ENCODE measurements around the gene RPL41. TPM values are rescaled to one million over a fixed set of nuclear protein-coding genes. Genes with fewer than 3 reads are reported as not detected.

The RPL41 gene
- polyA plus RNA-seq (2012; rRNA removed): 11,334 and 12,464 TPM in 2 replicates
- 13,670 and 22,985 TPM in 2 replicates for polyA plus RNA-seq (2012; cell fraction: cytosol; rRNA removed)
- 3,083 and 6,187 TPM in 2 replicates for polyA plus RNA-seq (2012; cell fraction: nucleus; rRNA removed)

- Histone ChIP-seq H2AFZ (ENCODE audit: low read depth) (peak within 1 kb of the TSS; percentile 96), H3K36me3 (replicated peaks in 1 of 2; ENCODE audit: control insufficient read depth in 1 of 2, insufficient read depth in 2 of 2, low read length in 1 of 2) (peaks cover 28 to 40% of the 10 kb centered on the region in 2 experiments), H3K27me3 (ENCODE audit: insufficient read depth) (no peaks in the 10 kb centered on the region), H3K4me2 (peak within 1 kb of the TSS; percentile 93), H4K20me1 (ENCODE audit: insufficient read depth) (peaks cover 3% of the 10 kb centered on the region; the same call in 1 of the 2 replicates), H3K9me3 (no peaks in the 10 kb centered on the region), H3K9ac (peak within 1 kb of the TSS; percentile 97), H3F3A (replicated peaks; ENCODE audit: insufficient read depth) (peaks cover 45% of the 10 kb centered on the region), H3K79me2 (ENCODE audit: insufficient read depth) (peaks cover 40% of the 10 kb centered on the region), H3K9me2 (no peaks in the 10 kb centered on the region), H3K4me3 (ENCODE audit: low read depth in 2 of 2, low read length in 1 of 2) (peak within 1 kb of the TSS; percentile 89 to 94), H3K27ac (ENCODE audit: low read depth in 2 of 2, low read length in 1 of 2) (peak within 1 kb of the TSS; percentile 93 to 95), H3K4me1 (ENCODE audit: control insufficient read depth in 1 of 2, insufficient read depth in 2 of 2, low read depth in 1 of 2, low read length in 1 of 2) (peaks cover 18 to 20% of the 10 kb centered on the region in 2 experiments; a peak in 3 of 4 replicates)
- peak; percentile 91 for TF ChIP-seq YY1 (IDR thresholded peaks at IDR 0.05; ENCODE audit: low read depth)
- TF ChIP-seq, protein P1, sequence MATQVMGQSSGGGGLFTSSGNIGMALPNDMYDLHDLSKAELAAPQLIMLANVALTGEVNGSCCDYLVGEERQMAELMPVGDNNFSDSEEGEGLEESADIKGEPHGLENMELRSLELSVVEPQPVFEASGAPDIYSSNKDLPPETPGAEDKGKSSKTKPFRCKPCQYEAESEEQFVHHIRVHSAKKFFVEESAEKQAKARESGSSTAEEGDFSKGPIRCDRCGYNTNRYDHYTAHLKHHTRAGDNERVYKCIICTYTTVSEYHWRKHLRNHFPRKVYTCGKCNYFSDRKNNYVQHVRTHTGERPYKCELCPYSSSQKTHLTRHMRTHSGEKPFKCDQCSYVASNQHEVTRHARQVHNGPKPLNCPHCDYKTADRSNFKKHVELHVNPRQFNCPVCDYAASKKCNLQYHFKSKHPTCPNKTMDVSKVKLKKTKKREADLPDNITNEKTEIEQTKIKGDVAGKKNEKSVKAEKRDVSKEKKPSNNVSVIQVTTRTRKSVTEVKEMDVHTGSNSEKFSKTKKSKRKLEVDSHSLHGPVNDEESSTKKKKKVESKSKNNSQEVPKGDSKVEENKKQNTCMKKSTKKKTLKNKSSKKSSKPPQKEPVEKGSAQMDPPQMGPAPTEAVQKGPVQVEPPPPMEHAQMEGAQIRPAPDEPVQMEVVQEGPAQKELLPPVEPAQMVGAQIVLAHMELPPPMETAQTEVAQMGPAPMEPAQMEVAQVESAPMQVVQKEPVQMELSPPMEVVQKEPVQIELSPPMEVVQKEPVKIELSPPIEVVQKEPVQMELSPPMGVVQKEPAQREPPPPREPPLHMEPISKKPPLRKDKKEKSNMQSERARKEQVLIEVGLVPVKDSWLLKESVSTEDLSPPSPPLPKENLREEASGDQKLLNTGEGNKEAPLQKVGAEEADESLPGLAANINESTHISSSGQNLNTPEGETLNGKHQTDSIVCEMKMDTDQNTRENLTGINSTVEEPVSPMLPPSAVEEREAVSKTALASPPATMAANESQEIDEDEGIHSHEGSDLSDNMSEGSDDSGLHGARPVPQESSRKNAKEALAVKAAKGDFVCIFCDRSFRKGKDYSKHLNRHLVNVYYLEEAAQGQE (IDR thresholded peaks at IDR 0.05; ENCODE audit: low read depth, low read length): peak; percentile 74
- peak; percentile 70 for TF ChIP-seq CHD2 (IDR thresholded peaks at IDR 0.05; ENCODE audit: low read length, partially characterized antibody)
- peak; percentile 98 for TF ChIP-seq TAF1 (IDR thresholded peaks at IDR 0.05; ENCODE audit: borderline replicate concordance, low read depth, low read length)
- no peak for TF ChIP-seq FOSL2 (IDR thresholded peaks at IDR 0.05; ENCODE audit: borderline replicate concordance, low read depth)
- peak; percentile 59 for TF ChIP-seq ELF1 (IDR thresholded peaks at IDR 0.05)
- TF ChIP-seq EZH2phosphoT487 (IDR thresholded peaks at IDR 0.05; ENCODE audit: borderline replicate concordance, low read depth): no peak
- TF ChIP-seq, protein P2, sequence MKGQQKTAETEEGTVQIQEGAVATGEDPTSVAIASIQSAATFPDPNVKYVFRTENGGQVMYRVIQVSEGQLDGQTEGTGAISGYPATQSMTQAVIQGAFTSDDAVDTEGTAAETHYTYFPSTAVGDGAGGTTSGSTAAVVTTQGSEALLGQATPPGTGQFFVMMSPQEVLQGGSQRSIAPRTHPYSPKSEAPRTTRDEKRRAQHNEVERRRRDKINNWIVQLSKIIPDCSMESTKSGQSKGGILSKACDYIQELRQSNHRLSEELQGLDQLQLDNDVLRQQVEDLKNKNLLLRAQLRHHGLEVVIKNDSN (IDR thresholded peaks at IDR 0.05; ENCODE audit: borderline replicate concordance, low read depth): no peak
- peak; percentile 82; the same call in 1 of the 2 replicates for TF ChIP-seq MXI1 (IDR thresholded peaks at IDR 0.05; ENCODE audit: low read depth, low read length)
- TF ChIP-seq TEAD4 (IDR thresholded peaks at IDR 0.05; ENCODE audit: borderline replicate concordance, insufficient read depth): no peak
- TF ChIP-seq SIN3A (IDR thresholded peaks at IDR 0.05; ENCODE audit: borderline replicate concordance, low read depth, low read length): peak; percentile 59; the same call in 1 of the 2 replicates
- peak; percentile 100 for TF ChIP-seq POLR2AphosphoS5 (IDR thresholded peaks at IDR 0.05; ENCODE audit: low read depth, low read length)
- TF ChIP-seq GABPA (IDR thresholded peaks at IDR 0.05; ENCODE audit: low read depth): peak; percentile 86
- peak; percentile 93 for TF ChIP-seq MAX (IDR thresholded peaks at IDR 0.05; ENCODE audit: low read depth)
- ChIA-PET POLR2A (interaction anchor here (0.6 to 2.5 kb wide), 10 partner anchors 9 to 1882 kb away, joined by 3 to 44 read pairs (median 4); partner anchors contain the start of genes ESYT1, IKZF4, PA2G4 and SMARCC2), CTCF (interaction anchor here (0.9 to 16.0 kb wide), 7 partner anchors 11 to 120 kb away, joined by 3 to 272 read pairs (median 8); partner anchors contain the start of genes ESYT1, PA2G4, SMARCC2 and SUOX)
- DNase-seq: peak; percentile 80
- under 1% methylated on average over 25 of the region's 34 CpGs for WGBS (ENCODE audit: low lambda C conversion rate)
Observed at GRCh38 chr12:56116267-56117081, at the start of gene RPL41. Gene RPL41, plus strand, starts transcription at chr12:56116633.
